ENCODE measurements around the gene KCNJ16. TPM values are rescaled to one million over a fixed set of nuclear protein-coding genes. Genes with fewer than 3 reads are reported as not detected.

The KCNJ16 gene
- total and polyA plus RNA-seq, 9 of the 15 experiments (the other 6 are each of a cell fraction or from before 2014, with no cell fraction given) = 0.01 to 0.75 (median 0.07) TPM; not detected in 4

GRCh38 chr17:70168977-70169708, 94.1 kb downstream of the KCNJ16 start, which contains the start of gene KCNJ2 (continued):
- peak; percentile 36; the same call in 1 of the 2 replicates for TF ChIP-seq L3MBTL2 (IDR thresholded peaks at IDR 0.05)
- 0 out of 4 replicates have a peak, but pooled peaks of 1 of the 2 experiments have one; percentile 28 for TF ChIP-seq RCOR1 (IDR thresholded peaks at IDR 0.05; ENCODE audit: borderline replicate concordance in 1 of 2, low read depth in 2 of 2, low read length in 2 of 2)
- TF ChIP-seq PPARD (CRISPR knock-in tag; IDR thresholded peaks at IDR 0.05) = no peak
- TF ChIP-seq ZNF609 (CRISPR knock-in tag; IDR thresholded peaks at IDR 0.05; ENCODE audit: borderline replicate concordance) = no peak
- no peak for TF ChIP-seq SAP30 (IDR thresholded peaks at IDR 0.05; ENCODE audit: borderline replicate concordance, insufficient read depth, low read depth, low read length, poor library complexity, severe bottlenecking)
- TF ChIP-seq MTA1 (IDR thresholded peaks at IDR 0.05; ENCODE audit: borderline replicate concordance) = no peak
- peak; percentile 64 for TF ChIP-seq CXXC5 (CRISPR knock-in tag; IDR thresholded peaks at IDR 0.05)
